ENCODE results near the gene ZNF143.

GRCh38 chr11:9493492-9493891 lies 32.7 kb downstream of the ZNF143 start:
- TF ChIP-seq CTCF (conservative IDR thresholded peaks at IDR 0.05; ENCODE audit: low read depth, low read length) (no peak), EZH2 (IDR thresholded peaks at IDR 0.05; ENCODE audit: borderline replicate concordance, low read depth, low read length, poor library complexity, severe bottlenecking) (no peak)

Measured in A673 (cell line).